ENCODE measurements around the gene SH3D19.

SH3D19 gene

GRCh38 chr4:151331276-151332042 lies 6.1 kb upstream of the SH3D19 start:
- no peak for TF ChIP-seq CTCF (IDR thresholded peaks at IDR 0.05; ENCODE audit: extremely low read depth, insufficient read depth, missing control alignments)
- in situ Hi-C loops (cut with MboI; ENCODE audit: low pct_unique_long_range_greater_than_20kb, low sequenced_read_pairs, unreplicated experiment), result no loop called here
- no peak for DNase-seq (ENCODE audit: low spot score)

GRCh38 chr4:151329217-151330007 lies 4.0 kb upstream of the SH3D19 start:
- in situ Hi-C loops (cut with MboI; ENCODE audit: low pct_unique_long_range_greater_than_20kb, low sequenced_read_pairs, unreplicated experiment), result no loop called here
- TF ChIP-seq CTCF (IDR thresholded peaks at IDR 0.05; ENCODE audit: extremely low read depth, insufficient read depth, missing control alignments), result no peak

GRCh38 chr4:151325949-151326246 lies 493 bp upstream of the SH3D19 start:
- TF ChIP-seq CTCF (IDR thresholded peaks at IDR 0.05; ENCODE audit: extremely low read depth, insufficient read depth, missing control alignments), result no peak
- in situ Hi-C loops (cut with MboI; ENCODE audit: low pct_unique_long_range_greater_than_20kb, low sequenced_read_pairs, unreplicated experiment), result no loop called here
- no peak for DNase-seq (ENCODE audit: low spot score)

More at GRCh38 chr4:151329217-151330007, 4.0 kb upstream of the SH3D19 start:
- DNase-seq (ENCODE audit: low spot score), result no peak

- DNase-seq (ENCODE audit: low spot score), result no peak
- in situ Hi-C loops (cut with MboI; ENCODE audit: low pct_unique_long_range_greater_than_20kb, low sequenced_read_pairs, unreplicated experiment), result no loop called here
- no peak for TF ChIP-seq CTCF (IDR thresholded peaks at IDR 0.05; ENCODE audit: extremely low read depth, insufficient read depth, missing control alignments)
Measured at GRCh38 chr4:151324752-151325110, 674 bp downstream of the SH3D19 start.

GRCh38 chr4:151324124-151324751 lies 1.2 kb downstream of the SH3D19 start:
- no peak for TF ChIP-seq CTCF (IDR thresholded peaks at IDR 0.05; ENCODE audit: extremely low read depth, insufficient read depth, missing control alignments)
- DNase-seq (ENCODE audit: low spot score), result no peak
- in situ Hi-C loops (cut with MboI; ENCODE audit: low pct_unique_long_range_greater_than_20kb, low sequenced_read_pairs, unreplicated experiment), result no loop called here

- DNase-seq (ENCODE audit: low spot score), result no peak
- no peak for TF ChIP-seq CTCF (IDR thresholded peaks at IDR 0.05; ENCODE audit: extremely low read depth, insufficient read depth, missing control alignments)
- in situ Hi-C loops (cut with MboI; ENCODE audit: low pct_unique_long_range_greater_than_20kb, low sequenced_read_pairs, unreplicated experiment), result no loop called here
Measured at GRCh38 chr4:151323667-151324066, 1.7 kb downstream of the SH3D19 start.
